Measurements from ENCODE around the gene AP1S1.

DNA sequence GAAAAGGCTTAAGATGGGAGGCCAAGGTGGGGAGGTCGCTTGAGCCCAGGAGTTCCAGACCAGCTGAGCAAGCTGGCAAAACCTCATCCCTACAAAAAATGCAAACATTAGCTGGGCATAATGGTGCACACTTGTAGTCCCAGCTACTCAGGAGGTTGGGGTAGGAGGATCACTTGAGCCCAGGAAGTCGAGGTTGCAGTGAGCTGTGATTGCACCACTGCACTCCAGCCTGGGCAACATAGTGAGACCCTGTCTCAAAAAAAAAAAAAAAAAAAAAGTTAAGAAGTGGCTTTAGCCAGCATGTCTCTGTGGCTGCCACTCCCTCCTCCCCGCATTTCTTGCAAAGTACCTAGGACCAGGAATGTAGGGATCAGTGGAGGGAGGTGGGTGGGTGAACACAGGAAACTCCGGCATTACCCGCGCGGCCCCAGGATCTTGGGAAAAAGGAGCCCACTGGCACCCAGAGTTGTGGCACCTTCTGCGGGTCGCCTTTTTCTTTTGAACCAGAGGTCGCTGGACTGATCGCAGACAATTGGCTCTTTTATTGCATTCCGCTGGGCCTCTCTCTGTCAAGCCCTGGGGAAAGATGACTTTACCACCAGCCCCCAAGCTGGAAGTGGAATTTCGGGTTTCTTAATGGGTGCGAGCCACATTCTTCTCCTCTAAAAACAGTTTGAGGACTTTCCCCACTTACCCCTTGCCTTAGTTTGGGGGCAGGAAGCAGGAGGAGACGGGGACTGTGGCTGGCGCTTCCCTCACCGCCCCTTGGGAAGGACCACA is 7.6 kb downstream of the AP1S1 start:
- TF ChIP-seq EZH2 (IDR thresholded peaks at IDR 0.05; ENCODE audit: low read depth) = no peak
- TF ChIP-seq, protein P1, sequence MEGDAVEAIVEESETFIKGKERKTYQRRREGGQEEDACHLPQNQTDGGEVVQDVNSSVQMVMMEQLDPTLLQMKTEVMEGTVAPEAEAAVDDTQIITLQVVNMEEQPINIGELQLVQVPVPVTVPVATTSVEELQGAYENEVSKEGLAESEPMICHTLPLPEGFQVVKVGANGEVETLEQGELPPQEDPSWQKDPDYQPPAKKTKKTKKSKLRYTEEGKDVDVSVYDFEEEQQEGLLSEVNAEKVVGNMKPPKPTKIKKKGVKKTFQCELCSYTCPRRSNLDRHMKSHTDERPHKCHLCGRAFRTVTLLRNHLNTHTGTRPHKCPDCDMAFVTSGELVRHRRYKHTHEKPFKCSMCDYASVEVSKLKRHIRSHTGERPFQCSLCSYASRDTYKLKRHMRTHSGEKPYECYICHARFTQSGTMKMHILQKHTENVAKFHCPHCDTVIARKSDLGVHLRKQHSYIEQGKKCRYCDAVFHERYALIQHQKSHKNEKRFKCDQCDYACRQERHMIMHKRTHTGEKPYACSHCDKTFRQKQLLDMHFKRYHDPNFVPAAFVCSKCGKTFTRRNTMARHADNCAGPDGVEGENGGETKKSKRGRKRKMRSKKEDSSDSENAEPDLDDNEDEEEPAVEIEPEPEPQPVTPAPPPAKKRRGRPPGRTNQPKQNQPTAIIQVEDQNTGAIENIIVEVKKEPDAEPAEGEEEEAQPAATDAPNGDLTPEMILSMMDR (conservative IDR thresholded peaks at IDR 0.05) = no peak
